ENCODE measurements around the gene RNF152.

Gene RNF152

DNA sequence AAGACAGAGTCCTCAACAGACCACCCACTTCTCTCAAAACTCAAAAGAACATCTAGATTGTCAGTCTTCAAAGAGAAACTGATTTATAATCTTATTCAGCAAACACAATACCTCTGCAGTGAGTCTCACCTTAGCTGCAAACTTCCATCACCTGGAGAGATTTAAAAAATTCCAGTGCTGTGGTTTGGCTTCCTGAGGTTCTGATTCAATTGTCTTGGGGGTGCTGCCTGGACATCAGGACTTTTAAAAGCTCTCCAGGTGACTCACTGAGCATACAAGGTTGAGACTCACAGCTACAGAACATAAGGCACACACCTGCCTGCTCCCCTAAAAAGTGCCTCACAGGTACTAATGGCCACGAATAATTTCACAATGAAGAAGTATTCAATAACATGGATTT is 40.3 kb downstream of the RNF152 start:
- no peak for DNase-seq

DNA sequence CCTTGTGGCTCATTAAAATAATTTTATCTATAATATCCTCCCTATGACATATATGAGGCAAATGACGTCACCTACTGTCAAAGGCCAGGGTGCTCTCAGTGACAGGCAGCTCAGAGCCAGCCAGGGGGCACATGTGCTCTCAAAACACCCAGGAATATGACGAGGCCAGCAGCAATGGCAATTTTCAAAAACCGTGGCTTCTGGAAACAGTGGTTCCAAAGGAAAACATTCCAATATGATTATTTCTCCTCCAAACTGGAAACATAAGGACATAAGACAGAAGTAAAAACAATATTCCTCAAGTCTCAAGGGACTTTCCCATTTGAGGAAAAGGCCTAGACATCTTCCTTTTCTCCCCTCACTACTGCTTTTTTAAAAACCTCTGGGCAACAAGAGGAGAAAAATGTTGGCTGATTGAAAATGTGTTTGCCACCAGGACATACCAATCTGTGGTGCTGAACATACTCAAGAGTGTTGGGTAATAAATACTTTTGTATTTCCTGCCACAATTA is 40.8 kb downstream of the RNF152 start:
- no peak for DNase-seq

GRCh38 chr18:61851279-61851678 is 41.5 kb downstream of the RNF152 start:
- DNase-seq, result no peak

DNA sequence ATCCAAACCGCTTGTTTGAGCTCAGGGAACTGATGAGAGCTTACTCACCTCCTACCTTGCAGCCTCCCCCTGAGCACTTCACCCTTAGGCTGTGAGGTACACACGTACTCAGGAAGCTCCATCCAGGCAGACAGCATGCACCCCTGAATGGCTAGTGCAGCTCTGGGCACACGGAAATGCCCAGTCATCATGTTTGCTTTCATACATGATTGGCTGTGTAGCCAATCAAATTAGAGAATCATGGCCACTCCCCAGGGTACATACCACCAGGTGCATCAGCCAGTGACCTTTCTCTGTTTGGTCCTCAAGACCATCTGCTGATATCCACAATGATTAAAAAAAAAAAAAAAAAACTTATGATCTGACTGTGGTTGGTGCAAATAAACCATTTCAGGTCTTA is 42.1 kb downstream of the RNF152 start:
- DNase-seq, result no peak

GRCh38 chr18:61847164-61847791 is 45.5 kb downstream of the RNF152 start:
- no peak for DNase-seq

DNA sequence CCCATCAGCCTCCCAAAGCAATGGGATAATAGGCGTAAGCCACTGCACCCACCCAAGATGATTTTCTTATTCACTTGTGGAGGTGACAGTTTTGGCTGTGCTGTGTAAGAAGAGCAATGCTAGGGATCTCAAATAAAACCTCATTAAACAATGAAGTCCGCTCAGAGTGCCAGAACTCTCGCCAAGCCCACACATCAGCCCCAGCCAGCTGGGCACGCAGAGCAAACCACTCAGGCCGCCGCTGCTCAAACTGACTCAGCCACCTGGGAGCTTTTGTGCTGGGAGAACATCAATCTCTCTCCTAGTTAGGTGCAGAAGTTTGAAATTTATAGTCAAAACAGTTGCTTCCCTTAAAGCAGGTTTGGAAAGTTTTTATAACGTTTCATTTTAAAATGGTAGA is 47.6 kb downstream of the RNF152 start:
- no peak for DNase-seq

GRCh38 chr18:61844726-61845125 is 48.1 kb downstream of the RNF152 start:
- DNase-seq, result no peak

DNA sequence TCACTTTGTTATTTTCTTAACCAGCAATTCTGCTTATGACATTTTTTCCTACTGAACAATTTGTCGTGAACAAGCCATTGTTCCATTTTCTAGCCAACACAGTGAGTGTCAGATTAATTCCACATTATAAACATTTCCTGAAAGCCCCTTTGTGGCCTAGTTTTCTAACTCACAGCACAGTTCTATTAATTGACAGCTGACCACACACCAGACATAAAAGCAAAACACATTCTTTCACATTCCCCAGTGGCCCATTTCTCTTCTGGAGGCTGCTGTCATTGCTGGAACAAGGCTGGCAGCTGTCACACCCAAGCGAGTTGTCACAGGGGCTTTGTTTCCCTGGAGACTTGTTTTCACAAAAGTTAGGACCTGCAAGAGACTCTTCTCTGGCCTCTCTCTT is 50.7 kb downstream of the RNF152 start:
- DNase-seq, result no peak

DNA sequence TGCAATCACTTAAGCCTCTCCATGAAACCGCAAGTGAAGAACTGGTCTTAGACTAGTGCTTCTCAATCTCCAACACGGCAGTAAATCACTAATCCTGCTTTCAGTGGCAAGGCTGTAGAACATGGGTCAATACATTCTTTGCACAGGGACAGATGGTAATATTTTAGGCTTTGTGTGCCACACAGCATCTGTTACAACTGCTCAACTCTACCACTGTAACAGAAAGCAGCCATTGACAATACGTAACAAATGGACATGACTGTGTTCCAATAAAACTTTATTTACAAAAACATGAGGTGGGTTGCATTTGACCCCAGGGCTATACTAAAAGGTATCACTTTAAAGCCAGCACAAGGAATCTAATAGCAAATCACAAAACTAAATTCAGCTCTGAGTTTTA is 51.1 kb downstream of the RNF152 start:
- no peak for DNase-seq

DNA sequence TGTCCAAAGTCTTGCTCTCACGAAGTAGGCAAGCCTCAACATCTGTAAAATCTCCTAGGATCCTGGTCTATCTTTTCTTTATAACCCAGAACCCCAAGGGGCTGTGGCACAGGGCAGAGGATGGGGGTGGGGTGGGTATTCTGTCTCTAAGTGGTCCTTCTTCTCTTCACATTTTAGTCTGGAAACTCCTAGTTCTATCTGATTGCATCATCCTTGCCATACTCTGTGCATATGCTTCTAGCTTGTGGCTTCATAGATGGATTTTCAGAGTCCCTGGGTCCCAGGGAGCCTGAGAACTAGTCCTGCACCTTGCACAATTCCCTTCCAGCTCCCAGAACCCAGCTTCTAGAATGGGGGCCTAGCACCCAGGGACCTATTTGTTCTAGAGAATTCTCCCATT is 52.5 kb downstream of the RNF152 start:
- no peak for DNase-seq

DNA sequence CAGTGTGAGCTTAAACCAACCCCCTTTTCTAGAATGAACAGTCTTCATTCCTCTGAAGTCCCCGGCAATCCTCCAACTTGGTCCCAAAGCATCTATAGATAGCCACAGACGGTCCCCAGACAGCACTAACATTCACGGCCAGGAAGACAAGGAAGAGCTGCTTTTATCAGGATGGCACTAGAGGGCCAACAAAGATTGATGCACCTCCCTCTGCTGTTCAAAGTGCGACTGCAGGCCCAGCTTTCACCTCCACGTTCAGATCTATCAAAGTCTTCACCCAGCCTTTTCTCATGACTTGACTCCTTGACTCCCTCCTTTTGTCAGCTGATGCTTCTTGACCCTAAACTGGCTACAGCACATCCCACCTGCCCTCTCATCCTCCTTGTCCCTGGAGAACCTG is 54.3 kb downstream of the RNF152 start:
- DNase-seq, result no peak

DNA sequence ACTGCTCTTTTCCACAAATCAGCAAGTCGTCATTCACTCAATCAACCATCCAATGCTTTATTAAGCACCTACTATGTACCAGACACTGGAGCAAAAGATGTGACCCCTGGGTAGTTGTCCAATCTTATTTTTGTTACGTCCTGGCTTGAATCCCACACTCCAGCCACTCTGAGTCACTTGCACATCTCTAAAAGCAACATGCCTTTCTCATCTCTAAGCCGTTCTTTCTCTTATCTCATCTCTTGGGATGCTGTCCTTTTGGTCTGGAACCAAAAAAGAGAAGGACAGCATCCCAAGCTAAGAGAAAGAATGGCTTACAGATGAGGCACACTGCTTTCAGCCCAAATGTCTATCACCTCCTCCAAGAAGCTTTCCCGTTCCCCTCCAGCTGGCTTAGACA is 58.8 kb downstream of the RNF152 start:
- no peak for DNase-seq

- peak; percentile 20 to 36 for DNase-seq
Observed at GRCh38 chr18:61833387-61833786, 59.4 kb downstream of the RNF152 start.

DNA sequence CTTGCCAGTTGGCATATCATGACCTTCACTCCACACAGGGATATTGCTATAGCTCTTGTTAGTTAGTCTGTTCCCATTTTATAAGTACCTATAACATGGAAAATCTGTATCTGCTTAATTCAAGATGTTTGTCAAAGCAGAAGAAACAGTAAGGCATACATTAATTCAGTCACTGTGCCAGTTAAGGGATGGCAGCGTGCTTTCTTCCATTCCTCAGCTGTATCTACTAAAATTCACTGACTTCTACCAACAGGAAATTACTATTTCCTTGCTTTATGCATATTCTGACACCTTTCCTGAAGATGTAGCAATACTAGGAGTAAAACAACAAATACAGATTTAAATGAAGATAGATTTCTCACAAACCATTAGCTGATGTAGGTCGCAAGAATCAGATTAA is 59.9 kb downstream of the RNF152 start:
- no peak for DNase-seq

DNA sequence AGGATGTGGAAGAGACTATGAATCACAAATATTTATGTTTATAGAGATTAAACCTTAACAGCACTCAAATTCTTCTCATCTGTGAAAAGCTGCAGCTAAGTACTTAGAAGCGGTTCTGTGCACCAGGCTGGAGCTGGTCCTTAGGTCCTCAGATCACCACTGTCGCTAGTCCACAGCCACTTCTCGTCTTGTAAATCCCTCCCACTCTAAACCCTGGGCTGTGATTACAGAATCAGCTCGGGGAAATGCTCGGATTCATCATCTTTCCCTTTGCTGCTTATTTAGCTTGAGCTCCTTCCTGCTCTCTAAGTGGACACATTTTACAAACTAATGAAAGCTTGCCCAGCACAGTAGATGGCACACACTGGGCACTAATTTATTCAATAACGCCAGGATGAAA is 61.7 kb downstream of the RNF152 start:
- DNase-seq, result peak in 1 of 2 donors; percentile 18

- no peak for DNase-seq
Observed at GRCh38 chr18:61829108-61829507, 63.7 kb downstream of the RNF152 start.

GRCh38 chr18:61827591-61827990 is 65.2 kb downstream of the RNF152 start:
- peak in 1 of 2 donors; percentile 21 for DNase-seq

DNA sequence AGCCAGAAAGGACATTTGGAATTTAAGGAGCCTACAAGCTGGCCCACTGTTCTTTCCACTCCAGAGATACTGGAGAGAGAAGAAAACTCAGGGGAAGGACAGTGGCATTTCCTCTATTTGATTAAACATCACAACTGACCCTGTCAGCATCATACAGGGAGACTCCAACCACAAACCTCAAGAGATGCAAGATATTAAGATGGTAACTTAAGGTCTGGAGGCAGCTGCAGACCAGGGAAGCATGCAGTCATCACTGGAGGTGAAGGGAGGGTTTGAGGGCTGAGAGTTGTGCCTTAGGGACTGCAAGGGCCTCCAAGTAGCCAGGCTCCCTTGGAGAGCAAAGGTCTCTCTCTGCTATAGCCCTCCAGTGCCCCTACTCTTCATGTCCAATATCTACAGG is 67.4 kb downstream of the RNF152 start:
- no peak for DNase-seq

GRCh38 chr18:61824733-61825363 is 68.0 kb downstream of the RNF152 start:
- no peak for DNase-seq

DNA sequence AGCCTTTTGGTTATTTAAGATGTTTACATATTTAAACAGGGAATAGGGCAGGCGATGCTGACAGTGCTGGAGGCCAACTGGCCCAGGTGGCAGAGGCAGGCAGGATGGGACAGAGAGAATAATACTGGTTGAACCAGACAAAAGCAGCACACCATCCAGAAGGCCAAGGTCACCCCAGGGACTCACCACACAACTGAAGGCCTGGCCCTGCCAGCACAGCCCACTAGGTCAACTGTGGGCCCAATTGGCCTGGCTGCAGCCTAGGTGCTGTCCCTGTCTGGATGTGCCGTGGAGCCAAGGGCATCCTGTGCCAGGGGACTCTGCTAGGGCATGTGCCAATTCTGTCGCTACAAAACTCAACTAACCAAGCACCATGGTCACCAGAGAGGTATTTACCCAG is 69.2 kb downstream of the RNF152 start:
- DNase-seq, result no peak

DNA sequence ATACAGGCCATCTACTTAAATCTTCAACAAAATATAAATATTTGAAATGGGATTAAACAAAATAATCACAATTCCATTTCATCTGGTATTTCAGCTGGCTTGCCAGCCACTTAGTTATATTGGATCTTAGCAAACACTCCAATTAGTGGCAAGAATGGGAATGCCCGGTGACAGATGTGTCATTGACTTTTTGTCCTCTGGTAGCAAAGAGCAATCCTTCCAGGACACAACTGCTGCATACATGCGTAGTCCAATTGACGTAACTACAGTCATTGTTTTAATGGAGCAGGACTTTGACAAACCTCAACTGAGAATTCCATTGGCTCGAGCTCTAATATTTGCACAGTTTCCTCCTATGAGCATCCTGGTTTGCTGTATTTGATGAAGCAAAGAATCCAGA is 69.9 kb downstream of the RNF152 start:
- no peak for DNase-seq

- DNase-seq, result no peak
Observed at GRCh38 chr18:61821748-61822147, 71.1 kb downstream of the RNF152 start.

GRCh38 chr18:61820882-61821281 is 71.9 kb downstream of the RNF152 start:
- no peak for DNase-seq

DNA sequence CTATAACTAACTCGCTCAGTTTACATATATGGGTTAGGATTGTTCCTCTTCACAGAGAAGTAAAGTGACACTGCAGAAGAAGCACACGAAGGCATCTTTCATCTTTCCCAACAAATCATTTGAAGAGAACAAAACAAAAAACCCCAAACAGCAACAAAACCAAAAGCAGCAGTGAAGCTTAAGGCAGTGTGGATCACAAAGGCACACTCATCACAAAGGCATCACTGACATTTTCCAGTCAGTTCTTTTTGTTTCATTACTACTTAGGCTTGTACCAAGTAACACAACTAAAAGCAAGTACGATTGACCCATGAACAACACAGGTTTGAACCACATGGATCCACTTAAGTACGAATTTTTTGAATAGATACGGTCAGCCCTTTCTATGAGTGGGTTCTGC is 75.7 kb downstream of the RNF152 start:
- DNase-seq, result no peak

- no peak for DNase-seq
Observed at GRCh38 chr18:61815885-61816470, 76.8 kb downstream of the RNF152 start.

Measured in inflammatory macrophage treated with lipopolysaccharide for 1 hour (primary cell).